ENCODE results near the gene VAMP2. TPM values are rescaled to one million over a fixed set of nuclear protein-coding genes. Genes with fewer than 3 reads are reported as not detected.

Gene VAMP2
- total and polyA plus RNA-seq, 2 of the 4 experiments (the other 2 are of a cell fraction): 2.3 to 33.3 TPM

DNA sequence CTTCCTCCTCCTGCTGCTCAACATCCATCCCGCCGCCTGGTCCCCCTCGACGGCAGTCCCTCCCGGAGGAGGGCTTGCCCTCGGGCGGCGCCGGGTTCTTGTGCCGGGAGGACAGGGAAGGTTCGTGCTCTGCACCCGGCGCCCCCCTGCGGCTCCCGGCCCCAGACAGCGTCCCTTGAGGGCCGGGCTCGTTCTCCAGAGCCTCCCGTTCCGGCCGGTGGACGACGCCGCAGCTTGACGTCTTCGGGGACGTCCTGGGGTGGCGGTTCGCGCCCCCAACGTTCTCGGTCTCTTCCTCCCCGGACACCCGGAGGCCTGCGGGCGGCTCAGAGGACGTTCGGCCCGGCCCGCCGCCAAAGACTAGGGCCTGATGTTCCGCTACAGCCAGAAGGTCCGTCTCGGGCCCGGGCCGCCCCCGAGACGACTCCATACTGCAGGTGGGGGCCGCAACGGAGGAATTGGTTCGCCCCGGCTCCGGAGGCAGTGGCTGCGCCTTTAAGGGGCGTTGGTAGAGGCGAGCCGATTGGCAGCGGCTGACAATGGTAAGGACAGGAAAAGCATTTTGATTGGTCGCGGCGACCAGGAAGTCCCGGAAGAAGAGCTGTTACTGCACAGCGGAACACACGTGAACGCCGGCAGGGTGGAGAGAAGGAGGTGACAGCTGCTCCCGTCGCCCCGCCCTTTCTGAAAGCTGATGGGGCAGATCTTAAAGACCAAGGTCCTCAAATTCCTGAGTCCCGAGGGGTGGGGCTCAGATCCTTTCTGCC, 27.1 kb upstream of the VAMP2 start, which contains the start of gene BORCS6:
Gene BORCS6, minus strand, starts transcription at position 470 of the 767 bp plus-strand sequence. Its CDS starts 40 bp downstream, at position 430.
- POLR2A ChIA-PET (ENCODE audit: unreplicated experiment): interaction anchor here (0.5 to 0.8 kb wide), 4 partner anchors 11 to 52 kb away, joined by 3 to 5 read pairs (median 4); no protein-coding TSS in a partner anchor
- ATAC-seq (ENCODE audit: low read depth): peak; percentile 49

More for the DNA sequence above, 27.1 kb upstream of the VAMP2 start, which contains the start of gene BORCS6:
- TF ChIP-seq MXI1 (IDR thresholded peaks at IDR 0.05; ENCODE audit: borderline replicate concordance, low read depth, low read length): peak; percentile 84; the same call in 1 of the 2 replicates
- peak; percentile 56 for TF ChIP-seq MAFK (IDR thresholded peaks at IDR 0.05; ENCODE audit: low read depth, low read length)
- TF ChIP-seq, protein P1, sequence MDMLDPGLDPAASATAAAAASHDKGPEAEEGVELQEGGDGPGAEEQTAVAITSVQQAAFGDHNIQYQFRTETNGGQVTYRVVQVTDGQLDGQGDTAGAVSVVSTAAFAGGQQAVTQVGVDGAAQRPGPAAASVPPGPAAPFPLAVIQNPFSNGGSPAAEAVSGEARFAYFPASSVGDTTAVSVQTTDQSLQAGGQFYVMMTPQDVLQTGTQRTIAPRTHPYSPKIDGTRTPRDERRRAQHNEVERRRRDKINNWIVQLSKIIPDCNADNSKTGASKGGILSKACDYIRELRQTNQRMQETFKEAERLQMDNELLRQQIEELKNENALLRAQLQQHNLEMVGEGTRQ (IDR thresholded peaks at IDR 0.05; ENCODE audit: low read depth, low read length): peak; percentile 87
- TF ChIP-seq MAZ (IDR thresholded peaks at IDR 0.05; ENCODE audit: borderline replicate concordance, low read depth, low read length): peak; percentile 90; the same call in 1 of the 2 replicates
- no peak for TF ChIP-seq BHLHE40 (IDR thresholded peaks at IDR 0.05; ENCODE audit: low read depth, low read length)
- no peak for TF ChIP-seq RFX5 (IDR thresholded peaks at IDR 0.05; ENCODE audit: low read depth, low read length)
- TF ChIP-seq POLR2A (IDR thresholded peaks at IDR 0.05; ENCODE audit: low read depth, low read length): peak; percentile 59
- peak within 1 kb of the TSS; percentile 97 for H2AFZ ChIP-seq (replicated peaks; ENCODE audit: low read length, poor library complexity)
- no peak within 1 kb of the TSS for H3K56ac ChIP-seq (ENCODE audit: extremely low read depth, insufficient read depth, low read length)
- peak within 1 kb of the TSS; percentile 45; the same call in 1 of the 2 replicates for H2BK120ac ChIP-seq (ENCODE audit: low read depth, low read length)
- peak within 1 kb of the TSS; percentile 70 for H3K4ac ChIP-seq (ENCODE audit: low read depth, low read length)
- H4K91ac ChIP-seq (ENCODE audit: insufficient read depth, low read depth, low read length): peak within 1 kb of the TSS; percentile 78
- H2AK5ac ChIP-seq (ENCODE audit: low read depth, low read length): peak within 1 kb of the TSS; percentile 69; the same call in 1 of the 2 replicates
- peak within 1 kb of the TSS; percentile 74 for H3K4me3 ChIP-seq (ENCODE audit: insufficient read depth, low read depth, low read length)
- CTCF ChIA-PET: interaction anchor here (1.5 kb wide), 1 partner anchor 71 kb away, joined by 6 read pairs; no protein-coding TSS in a partner anchor
- intact Hi-C loops (cut with micrococcal nuclease): loop anchor here (5.0 kb wide), 1 partner anchor 112 kb away; no protein-coding TSS in a partner anchor
- no peaks in the 10 kb centered on the region for H3K36me3 ChIP-seq (ENCODE audit: control insufficient read depth, insufficient read depth, low read length)
- H2BK5ac ChIP-seq (ENCODE audit: low read depth, low read length, poor library complexity, severe bottlenecking): peak within 1 kb of the TSS; percentile 75
- H3K14ac ChIP-seq (replicated peaks; ENCODE audit: low read depth, low read length): peak within 1 kb of the TSS; percentile 56
- H2AK9ac ChIP-seq (replicated peaks; ENCODE audit: low read depth, low read length, poor library complexity): peak within 1 kb of the TSS; percentile 93
- peaks cover 21% of the 10 kb centered on the region for H3K9me1 ChIP-seq (ENCODE audit: insufficient read depth, low read length)
- H4K5ac ChIP-seq (ENCODE audit: low read depth, low read length): peak within 1 kb of the TSS; percentile 95
- BruUV-seq (replicated peaks): no TSS peak
- H3K18ac ChIP-seq (ENCODE audit: low read depth, low read length): peak within 1 kb of the TSS; percentile 33
- H4K20me1 ChIP-seq (ENCODE audit: insufficient read depth, low read length): peaks cover 22% of the 10 kb centered on the region
- in situ Hi-C loops (cut with MboI; ENCODE audit: low sequenced_read_pairs): no loop called here
- no peaks in the 10 kb centered on the region for H3K9me3 ChIP-seq (ENCODE audit: control insufficient read depth, insufficient read depth, low read length)
- H3K23ac ChIP-seq (ENCODE audit: low read depth, low read length): peak within 1 kb of the TSS; percentile 31
- peak within 1 kb of the TSS; percentile 63 to 93 for H4K8ac ChIP-seq (ENCODE audit: low read depth in 2 of 2, low read length in 2 of 2)
- DNase-seq: peak; percentile 98
- WGBS, 2 experiments (ENCODE audit: extremely low coverage in 2 of 2, insufficient read length in 1 of 2): 0% methylated on average over 40 of the region's 70 CpGs; no CpG with 5 or more reads in 1 of the 2 experiments
- peak within 1 kb of the TSS; percentile 23; the same call in 1 of the 2 replicates for H2BK20ac ChIP-seq (ENCODE audit: low read depth, low read length)
- H3K27me3 ChIP-seq (ENCODE audit: control insufficient read depth, insufficient read depth, low read length): no peaks in the 10 kb centered on the region
- dilution Hi-C loops (cut with HindIII; ENCODE audit: low sequenced_read_pairs, unreplicated experiment): no loop called here
- H3K4me2 ChIP-seq (ENCODE audit: low read depth, low read length): peak within 1 kb of the TSS; percentile 75
- peak within 1 kb of the TSS; percentile 81; the same call in 2 of the 3 replicates for H2BK15ac ChIP-seq (ENCODE audit: low read depth, low read length)
- H3K4me1 ChIP-seq (ENCODE audit: control insufficient read depth, insufficient read depth, low read length): peaks cover 13% of the 10 kb centered on the region
- H3K27ac ChIP-seq (ENCODE audit: insufficient read depth, low read length): peak within 1 kb of the TSS; percentile 69
- H3K79me1 ChIP-seq (ENCODE audit: low read depth in 1 of 2, low read length in 2 of 2): peaks cover 0 to 21% of the 10 kb centered on the region in 2 experiments; a peak in 2 of 4 replicates
- H3K9ac ChIP-seq (ENCODE audit: low read depth, low read length): peak within 1 kb of the TSS; percentile 41
